ENCODE results near the gene BEND3. TPM values are rescaled to one million over a fixed set of nuclear protein-coding genes. Genes with fewer than 3 reads are reported as not detected.

Gene BEND3
- total RNA-seq, 1 donor from 2014 or later, result 4.4 TPM

- H4K20me1 ChIP-seq (ENCODE audit: insufficient read depth, low read length), result peaks cover 28% of the 10 kb centered on the region
- TF ChIP-seq CTCF (IDR thresholded peaks at IDR 0.05; ENCODE audit: insufficient read depth, low read depth, low read length), result no peak
- TF ChIP-seq EZH2 (IDR thresholded peaks at IDR 0.05; ENCODE audit: insufficient read depth, low read length), result no peak
Observed at GRCh38 chr6:107030151-107030550, 85.2 kb downstream of the BEND3 start.

GRCh38 chr6:107026965-107027364 is 88.3 kb downstream of the BEND3 start:
- Mint-ChIP-seq H3K4me3 (ENCODE audit: unreplicated experiment) (peak overlapping the region; percentile 18), H3K27me3 (ENCODE audit: low read depth, unreplicated experiment) (no peaks in the 10 kb centered on the region), H3K4me1 (ENCODE audit: low read depth, unreplicated experiment) (peaks cover 11% of the 10 kb centered on the region), H3K9me3 (ENCODE audit: unreplicated experiment) (no peaks in the 10 kb centered on the region), H3K36me3 (ENCODE audit: low read depth, unreplicated experiment) (no peaks in the 10 kb centered on the region), H3K27ac (ENCODE audit: unreplicated experiment) (no peak overlapping the region)
- Histone ChIP-seq H3K4me2 (ENCODE audit: low read length) (no peak overlapping the region), H3K79me2 (ENCODE audit: insufficient read depth, low read length) (peaks cover 21% of the 10 kb centered on the region), H3K27ac (ENCODE audit: low read depth, low read length) (no peak overlapping the region), H3K36me3 (ENCODE audit: insufficient read depth, low read length) (no peaks in the 10 kb centered on the region), H3K4me1 (ENCODE audit: insufficient read depth, low read length) (no peaks in the 10 kb centered on the region), H3K4me3 (ENCODE audit: insufficient read depth, low read depth, low read length) (no peak overlapping the region), H2AFZ (ENCODE audit: low read depth, low read length) (no peak overlapping the region), H3K9me3 (ENCODE audit: insufficient read depth, low read depth, low read length) (no peaks in the 10 kb centered on the region), H3K9ac (ENCODE audit: low read length) (no peak overlapping the region), H4K20me1 (ENCODE audit: insufficient read depth, low read length) (peaks cover 7% of the 10 kb centered on the region), H3K27me3 (ENCODE audit: insufficient read depth, low read length) (no peaks in the 10 kb centered on the region)
- no peak for TF ChIP-seq EZH2 (IDR thresholded peaks at IDR 0.05; ENCODE audit: insufficient read depth, low read length)
- no peak for TF ChIP-seq CTCF (IDR thresholded peaks at IDR 0.05; ENCODE audit: insufficient read depth, low read depth, low read length)
- FAIRE-seq, result no peak
- no peak for DNase-seq (ENCODE audit: low read depth)

More at GRCh38 chr6:107030151-107030550, 85.2 kb downstream of the BEND3 start:
- H3K4me3 Mint-ChIP-seq (ENCODE audit: unreplicated experiment), result peak overlapping the region; percentile 75
- Histone ChIP-seq H3K9ac (ENCODE audit: low read length) (no peak overlapping the region), H3K27ac (ENCODE audit: low read depth, low read length) (no peak overlapping the region), H3K9me3 (ENCODE audit: insufficient read depth, low read depth, low read length) (no peaks in the 10 kb centered on the region), H3K79me2 (ENCODE audit: insufficient read depth, low read length) (peaks cover 27% of the 10 kb centered on the region), H3K4me2 (ENCODE audit: low read length) (peak overlapping the region; percentile 50), H3K4me3 (ENCODE audit: insufficient read depth, low read depth, low read length) (no peak overlapping the region), H3K27me3 (ENCODE audit: insufficient read depth, low read length) (no peaks in the 10 kb centered on the region), H3K4me1 (ENCODE audit: insufficient read depth, low read length) (peaks cover 3% of the 10 kb centered on the region), H2AFZ (ENCODE audit: low read depth, low read length) (no peak overlapping the region), H3K36me3 (ENCODE audit: insufficient read depth, low read length) (no peaks in the 10 kb centered on the region)
- no peaks in the 10 kb centered on the region for H3K9me3 Mint-ChIP-seq (ENCODE audit: unreplicated experiment)
- H3K36me3 Mint-ChIP-seq (ENCODE audit: low read depth, unreplicated experiment), result no peaks in the 10 kb centered on the region
- H3K4me1 Mint-ChIP-seq (ENCODE audit: low read depth, unreplicated experiment), result peaks cover 16% of the 10 kb centered on the region
- no peak overlapping the region for H3K27ac Mint-ChIP-seq (ENCODE audit: unreplicated experiment)
- no peaks in the 10 kb centered on the region for H3K27me3 Mint-ChIP-seq (ENCODE audit: low read depth, unreplicated experiment)
- DNase-seq (ENCODE audit: low read depth) (no peak), FAIRE-seq (no peak)

GRCh38 chr6:107021446-107022185 is 93.7 kb downstream of the BEND3 start:
- no peak overlapping the region for H3K4me3 ChIP-seq (ENCODE audit: insufficient read depth, low read depth, low read length)
- no peak for DNase-seq (ENCODE audit: low read depth)

More at GRCh38 chr6:107021446-107022185, 93.7 kb downstream of the BEND3 start:
- Histone ChIP-seq H3K9me3 (ENCODE audit: insufficient read depth, low read depth, low read length) (no peaks in the 10 kb centered on the region), H3K9ac (ENCODE audit: low read length) (no peak overlapping the region), H3K36me3 (ENCODE audit: insufficient read depth, low read length) (no peaks in the 10 kb centered on the region), H3K27ac (ENCODE audit: low read depth, low read length) (no peak overlapping the region), H3K79me2 (ENCODE audit: insufficient read depth, low read length) (no peaks in the 10 kb centered on the region), H2AFZ (ENCODE audit: low read depth, low read length) (no peak overlapping the region), H4K20me1 (ENCODE audit: insufficient read depth, low read length) (no peaks in the 10 kb centered on the region), H3K27me3 (ENCODE audit: insufficient read depth, low read length) (no peaks in the 10 kb centered on the region), H3K4me1 (ENCODE audit: insufficient read depth, low read length) (no peaks in the 10 kb centered on the region), H3K4me2 (ENCODE audit: low read length) (no peak overlapping the region)
- Mint-ChIP-seq H3K27ac (ENCODE audit: unreplicated experiment) (no peak overlapping the region), H3K4me1 (ENCODE audit: low read depth, unreplicated experiment) (peaks cover 6% of the 10 kb centered on the region), H3K27me3 (ENCODE audit: low read depth, unreplicated experiment) (no peaks in the 10 kb centered on the region), H3K36me3 (ENCODE audit: low read depth, unreplicated experiment) (no peaks in the 10 kb centered on the region), H3K4me3 (ENCODE audit: unreplicated experiment) (no peak overlapping the region), H3K9me3 (ENCODE audit: unreplicated experiment) (no peaks in the 10 kb centered on the region)
- TF ChIP-seq CTCF (IDR thresholded peaks at IDR 0.05; ENCODE audit: insufficient read depth, low read depth, low read length) (no peak), EZH2 (IDR thresholded peaks at IDR 0.05; ENCODE audit: insufficient read depth, low read length) (no peak)
- no peak for FAIRE-seq
